ENCODE results near the gene DHRSX.

DNA sequence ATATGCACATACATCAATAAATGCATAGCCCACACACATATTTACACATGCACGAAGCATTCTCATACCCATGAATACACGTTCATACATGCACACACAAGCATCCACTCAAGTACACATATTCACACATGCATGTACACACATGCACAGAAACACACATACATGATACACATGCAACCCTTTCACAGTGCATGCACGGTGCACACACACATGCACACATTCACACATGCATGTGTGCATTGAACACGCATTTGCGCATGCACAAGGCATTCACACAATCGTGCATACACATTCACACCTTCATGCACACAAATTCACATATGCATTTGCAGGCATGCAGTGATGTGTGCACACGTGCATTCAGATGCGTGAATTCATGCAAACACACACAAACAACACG lies 324.5 kb downstream of the DHRSX start:
- TF ChIP-seq, protein P1, sequence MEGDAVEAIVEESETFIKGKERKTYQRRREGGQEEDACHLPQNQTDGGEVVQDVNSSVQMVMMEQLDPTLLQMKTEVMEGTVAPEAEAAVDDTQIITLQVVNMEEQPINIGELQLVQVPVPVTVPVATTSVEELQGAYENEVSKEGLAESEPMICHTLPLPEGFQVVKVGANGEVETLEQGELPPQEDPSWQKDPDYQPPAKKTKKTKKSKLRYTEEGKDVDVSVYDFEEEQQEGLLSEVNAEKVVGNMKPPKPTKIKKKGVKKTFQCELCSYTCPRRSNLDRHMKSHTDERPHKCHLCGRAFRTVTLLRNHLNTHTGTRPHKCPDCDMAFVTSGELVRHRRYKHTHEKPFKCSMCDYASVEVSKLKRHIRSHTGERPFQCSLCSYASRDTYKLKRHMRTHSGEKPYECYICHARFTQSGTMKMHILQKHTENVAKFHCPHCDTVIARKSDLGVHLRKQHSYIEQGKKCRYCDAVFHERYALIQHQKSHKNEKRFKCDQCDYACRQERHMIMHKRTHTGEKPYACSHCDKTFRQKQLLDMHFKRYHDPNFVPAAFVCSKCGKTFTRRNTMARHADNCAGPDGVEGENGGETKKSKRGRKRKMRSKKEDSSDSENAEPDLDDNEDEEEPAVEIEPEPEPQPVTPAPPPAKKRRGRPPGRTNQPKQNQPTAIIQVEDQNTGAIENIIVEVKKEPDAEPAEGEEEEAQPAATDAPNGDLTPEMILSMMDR (IDR thresholded peaks at IDR 0.05) = no peak
- TF ChIP-seq POLR2A (IDR thresholded peaks at IDR 0.05) = no peak

All from testis (tissue), 2 donors.